ENCODE results near the gene RPL27.

RPL27 gene

DNA sequence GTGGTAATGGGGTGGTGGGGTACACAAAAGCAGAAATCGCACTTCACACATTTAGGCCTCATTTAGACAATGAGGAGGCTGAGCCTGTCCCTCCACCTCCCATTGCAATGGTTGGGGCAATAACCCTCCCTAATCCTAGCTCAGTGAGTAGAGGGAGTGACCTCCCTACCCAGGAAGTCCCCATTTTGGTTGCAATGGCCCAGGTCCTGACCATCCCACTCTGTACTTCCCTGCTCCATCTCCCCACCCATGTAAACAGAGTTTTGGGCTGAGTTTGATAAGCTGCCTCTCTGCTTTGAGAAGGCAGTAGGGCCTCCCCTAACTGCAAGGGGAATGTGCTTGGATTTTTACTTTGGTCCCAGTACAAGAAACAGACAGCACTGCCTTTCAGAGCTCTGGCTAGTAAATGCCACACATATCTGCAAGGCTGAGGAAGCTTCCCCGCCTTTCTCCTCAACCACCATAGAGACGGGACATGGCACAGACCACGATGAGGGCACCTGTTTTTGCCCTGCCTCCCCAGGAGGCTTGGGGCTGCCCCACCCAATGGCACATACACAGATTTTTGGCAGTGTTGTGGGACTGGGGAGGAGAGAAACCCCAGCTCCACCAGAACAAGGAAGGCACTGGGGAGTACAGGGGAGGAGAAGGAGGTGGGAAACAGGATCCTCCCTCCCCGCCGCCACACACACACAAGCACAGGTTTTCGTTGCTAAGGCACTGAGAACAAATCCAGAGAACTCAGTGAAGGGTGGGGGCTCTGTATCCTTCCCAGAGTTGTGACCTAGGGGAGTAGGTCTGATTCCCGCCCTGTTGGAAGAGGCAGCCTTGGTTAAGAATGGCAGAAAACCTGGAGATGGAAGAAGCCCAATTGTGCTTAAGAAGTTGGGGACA lies 16.7 kb downstream of the RPL27 start:
- Histone ChIP-seq H3K36me3 (ENCODE audit: insufficient read depth, low read length) (peaks cover 21% of the 10 kb centered on the region; the same call in 1 of the 2 replicates), H3K4me3 (ENCODE audit: low read depth, low read length) (no peak overlapping the region), H3K27ac (ENCODE audit: low read depth, low read length) (peak overlapping the region; percentile 59), H3K79me2 (ENCODE audit: control insufficient read depth, insufficient read depth, low read length, unreplicated experiment) (peaks cover 25% of the 10 kb centered on the region), H3K4me1 (ENCODE audit: control insufficient read depth, insufficient read depth, low read length, unreplicated experiment) (peaks cover 38% of the 10 kb centered on the region), H3K27me3 (ENCODE audit: insufficient read depth, low read length) (no peaks in the 10 kb centered on the region), H2AFZ (ENCODE audit: low read length, unreplicated experiment) (no peak overlapping the region)

- Histone ChIP-seq H3K27ac (ENCODE audit: low read depth, low read length) (peak overlapping the region; percentile 59), H3K36me3 (ENCODE audit: insufficient read depth, low read length) (peaks cover 23% of the 10 kb centered on the region; the same call in 1 of the 2 replicates), H3K4me1 (ENCODE audit: control insufficient read depth, insufficient read depth, low read length, unreplicated experiment) (peaks cover 42% of the 10 kb centered on the region)
Measured at GRCh38 chr17:43015579-43015978, 17.4 kb downstream of the RPL27 start.

GRCh38 chr17:43016216-43016615 lies 18.0 kb downstream of the RPL27 start:
- Histone ChIP-seq H3K36me3 (ENCODE audit: insufficient read depth, low read length) (peaks cover 19% of the 10 kb centered on the region; the same call in 1 of the 2 replicates), H3K27me3 (ENCODE audit: insufficient read depth, low read length) (no peaks in the 10 kb centered on the region), H3K4me1 (ENCODE audit: control insufficient read depth, insufficient read depth, low read length, unreplicated experiment) (peaks cover 39% of the 10 kb centered on the region), H2AFZ (ENCODE audit: low read length, unreplicated experiment) (no peak overlapping the region), H3K4me3 (ENCODE audit: low read depth, low read length) (no peak overlapping the region), H3K79me2 (ENCODE audit: control insufficient read depth, insufficient read depth, low read length, unreplicated experiment) (peaks cover 27% of the 10 kb centered on the region), H3K27ac (ENCODE audit: low read depth, low read length) (peak overlapping the region; percentile 59)

More at GRCh38 chr17:43015579-43015978, 17.4 kb downstream of the RPL27 start:
- Histone ChIP-seq H3K27me3 (ENCODE audit: insufficient read depth, low read length) (no peaks in the 10 kb centered on the region), H3K79me2 (ENCODE audit: control insufficient read depth, insufficient read depth, low read length, unreplicated experiment) (peaks cover 28% of the 10 kb centered on the region), H3K4me3 (ENCODE audit: low read depth, low read length) (no peak overlapping the region), H2AFZ (ENCODE audit: low read length, unreplicated experiment) (no peak overlapping the region)

DNA sequence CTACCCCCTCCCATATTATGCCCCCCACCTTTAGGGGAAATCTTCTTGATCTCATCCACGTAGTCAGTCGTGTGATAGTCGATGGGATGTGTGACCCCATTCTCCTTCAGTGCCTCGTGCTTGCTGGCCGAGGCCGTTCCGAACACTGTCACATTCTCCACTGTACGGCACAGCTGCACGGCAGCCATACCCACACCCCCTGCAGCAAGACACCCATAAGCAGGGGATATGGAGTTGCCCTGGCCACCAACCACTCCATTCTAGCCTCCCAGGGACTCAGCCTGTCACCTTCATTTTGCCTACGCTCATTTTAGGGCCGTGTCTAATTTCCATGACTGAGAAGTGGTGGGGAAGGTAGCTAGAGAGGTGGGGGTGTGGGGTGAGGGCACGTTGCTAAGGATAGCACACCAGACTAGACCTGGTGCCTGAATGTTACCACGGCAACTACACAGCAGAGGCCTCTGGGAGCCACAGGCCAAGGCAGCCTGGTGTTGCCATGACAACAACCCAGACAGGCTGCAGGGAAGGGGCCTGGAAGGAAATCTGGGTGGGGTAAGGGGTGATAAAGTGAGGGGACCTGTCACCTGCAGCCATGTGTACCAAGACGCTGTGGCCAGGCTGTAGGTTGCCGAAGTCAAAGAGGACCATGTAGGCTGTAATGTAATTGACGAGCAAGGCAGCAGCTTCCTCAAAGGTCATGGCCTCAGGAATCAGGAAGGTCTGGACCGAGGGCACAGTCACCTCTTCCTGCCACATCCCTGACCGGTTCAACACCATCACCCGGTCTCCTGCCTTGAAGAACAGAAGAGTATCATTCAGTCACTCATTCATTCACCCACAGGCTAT lies 20.0 kb downstream of the RPL27 start:
- peaks cover 39% of the 10 kb centered on the region for H3K4me1 ChIP-seq (ENCODE audit: control insufficient read depth, insufficient read depth, low read length, unreplicated experiment)
- peaks cover 32% of the 10 kb centered on the region for H3K79me2 ChIP-seq (ENCODE audit: control insufficient read depth, insufficient read depth, low read length, unreplicated experiment)
- peak overlapping the region; percentile 25; the same call in 1 of the 2 replicates for H3K27ac ChIP-seq (ENCODE audit: low read depth, low read length)
- no peaks in the 10 kb centered on the region for H3K27me3 ChIP-seq (ENCODE audit: insufficient read depth, low read length)
- H2AFZ ChIP-seq (ENCODE audit: low read length, unreplicated experiment): no peak overlapping the region
- H3K36me3 ChIP-seq (ENCODE audit: insufficient read depth, low read length): peaks cover 17% of the 10 kb centered on the region; the same call in 1 of the 2 replicates
- H3K4me3 ChIP-seq (ENCODE audit: low read depth, low read length): peak overlapping the region; percentile 17; the same call in 1 of the 2 replicates

DNA sequence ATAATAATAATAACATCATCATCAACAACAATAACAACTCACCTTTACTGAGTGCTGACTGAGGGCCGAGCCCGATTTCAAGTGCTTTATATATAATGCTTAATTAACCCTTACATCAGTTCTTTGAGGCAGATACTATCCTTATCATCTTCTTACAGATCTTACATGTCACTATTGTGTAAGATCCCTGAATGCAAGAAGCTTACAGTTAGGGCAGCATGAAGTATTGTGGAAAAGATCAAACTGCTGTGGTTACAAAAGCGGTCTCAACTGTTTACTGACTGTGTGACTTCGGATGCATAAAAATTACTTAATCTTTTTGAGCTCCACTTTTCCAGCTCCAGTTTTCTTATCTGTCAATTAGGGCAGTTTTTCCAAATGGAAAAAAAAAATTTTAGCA lies 20.7 kb downstream of the RPL27 start:
- H3K27ac ChIP-seq (ENCODE audit: low read depth, low read length): peak overlapping the region; percentile 25; the same call in 1 of the 2 replicates
- peaks cover 17% of the 10 kb centered on the region; the same call in 1 of the 2 replicates for H3K36me3 ChIP-seq (ENCODE audit: insufficient read depth, low read length)

DNA sequence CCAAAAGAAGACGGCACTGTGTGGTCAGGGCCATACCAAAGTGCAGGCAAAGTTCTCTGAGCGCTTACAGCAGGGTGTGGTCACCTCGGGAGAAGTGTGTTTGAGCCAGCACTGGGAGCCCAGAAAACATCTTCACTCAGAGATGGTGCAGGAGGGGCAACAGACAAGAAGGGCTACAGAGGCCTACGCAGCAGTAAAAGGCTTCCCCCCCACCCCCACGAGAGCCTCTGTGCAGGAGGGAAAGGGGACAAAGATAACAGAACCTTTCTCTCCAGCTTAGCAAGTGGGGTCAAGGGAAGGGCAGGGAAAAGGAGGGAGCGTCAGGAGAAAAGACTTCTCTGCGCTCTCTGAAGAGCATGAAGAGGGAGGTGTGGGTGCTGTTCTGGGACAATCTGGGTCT lies 21.2 kb downstream of the RPL27 start:
- H3K4me1 ChIP-seq (ENCODE audit: control insufficient read depth, insufficient read depth, low read length, unreplicated experiment): peaks cover 34% of the 10 kb centered on the region
- no peaks in the 10 kb centered on the region for H3K27me3 ChIP-seq (ENCODE audit: insufficient read depth, low read length)
- no peak overlapping the region for H2AFZ ChIP-seq (ENCODE audit: low read length, unreplicated experiment)
- peak overlapping the region; percentile 98 for H3K4me3 ChIP-seq (ENCODE audit: low read depth, low read length)
- peak overlapping the region; percentile 85; the same call in 1 of the 2 replicates for H3K27ac ChIP-seq (ENCODE audit: low read depth, low read length)
- H3K79me2 ChIP-seq (ENCODE audit: control insufficient read depth, insufficient read depth, low read length, unreplicated experiment): peaks cover 32% of the 10 kb centered on the region
- H3K36me3 ChIP-seq (ENCODE audit: insufficient read depth, low read length): peaks cover 17% of the 10 kb centered on the region; the same call in 1 of the 2 replicates

More for the DNA sequence above, 20.7 kb downstream of the RPL27 start:
- H2AFZ ChIP-seq (ENCODE audit: low read length, unreplicated experiment): no peak overlapping the region
- H3K27me3 ChIP-seq (ENCODE audit: insufficient read depth, low read length): no peaks in the 10 kb centered on the region
- peaks cover 32% of the 10 kb centered on the region for H3K79me2 ChIP-seq (ENCODE audit: control insufficient read depth, insufficient read depth, low read length, unreplicated experiment)
- H3K4me1 ChIP-seq (ENCODE audit: control insufficient read depth, insufficient read depth, low read length, unreplicated experiment): peaks cover 37% of the 10 kb centered on the region
- H3K4me3 ChIP-seq (ENCODE audit: low read depth, low read length): peak overlapping the region; percentile 17; the same call in 1 of the 2 replicates

DNA sequence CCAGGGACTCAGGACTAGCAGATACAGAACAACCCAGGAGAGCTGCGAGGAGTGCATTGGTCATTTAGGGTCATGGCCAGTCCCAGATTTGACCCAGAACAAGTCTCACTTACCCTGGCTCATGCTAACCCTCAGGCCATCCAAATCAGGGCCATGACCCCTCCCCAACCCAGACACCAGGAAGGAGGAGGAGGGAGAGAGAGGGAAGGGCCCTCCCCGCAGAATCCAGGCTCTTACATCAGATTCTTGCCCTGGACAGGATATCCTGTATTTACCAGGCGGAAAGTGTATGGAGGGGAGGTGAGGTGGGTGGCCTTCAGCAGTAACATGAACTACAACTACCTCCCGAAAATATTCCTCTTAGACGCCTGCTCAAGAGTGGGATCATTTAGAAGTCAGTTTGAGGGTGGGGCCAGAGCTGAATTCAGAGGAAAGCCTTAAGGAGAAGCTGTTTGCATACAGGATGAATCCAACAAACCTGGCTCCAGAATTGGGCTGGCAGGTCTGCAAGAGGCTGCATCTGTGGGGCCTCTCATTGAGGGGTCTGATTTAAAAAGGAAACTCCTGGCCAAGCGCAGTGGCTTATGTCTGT lies 21.9 kb downstream of the RPL27 start:
- Histone ChIP-seq H3K27ac (ENCODE audit: low read depth, low read length) (peak overlapping the region; percentile 85), H3K4me1 (ENCODE audit: control insufficient read depth, insufficient read depth, low read length, unreplicated experiment) (peaks cover 32% of the 10 kb centered on the region), H2AFZ (ENCODE audit: low read length, unreplicated experiment) (no peak overlapping the region), H3K79me2 (ENCODE audit: control insufficient read depth, insufficient read depth, low read length, unreplicated experiment) (peaks cover 32% of the 10 kb centered on the region), H3K27me3 (ENCODE audit: insufficient read depth, low read length) (no peaks in the 10 kb centered on the region), H3K36me3 (ENCODE audit: insufficient read depth, low read length) (peaks cover 17% of the 10 kb centered on the region; the same call in 1 of the 2 replicates), H3K4me3 (ENCODE audit: low read depth, low read length) (peak overlapping the region; percentile 98)

- H3K36me3 ChIP-seq (ENCODE audit: insufficient read depth, low read length): peaks cover 17% of the 10 kb centered on the region; the same call in 1 of the 2 replicates
- peak overlapping the region; percentile 73 for H2AFZ ChIP-seq (ENCODE audit: low read length, unreplicated experiment)
- peaks cover 23% of the 10 kb centered on the region for H3K4me1 ChIP-seq (ENCODE audit: control insufficient read depth, insufficient read depth, low read length, unreplicated experiment)
- H3K4me3 ChIP-seq (ENCODE audit: low read depth, low read length): peak overlapping the region; percentile 98
- no peaks in the 10 kb centered on the region; the same call in 1 of the 2 replicates for H3K27me3 ChIP-seq (ENCODE audit: insufficient read depth, low read length)
- peaks cover 32% of the 10 kb centered on the region for H3K79me2 ChIP-seq (ENCODE audit: control insufficient read depth, insufficient read depth, low read length, unreplicated experiment)
- peak overlapping the region; percentile 85 for H3K27ac ChIP-seq (ENCODE audit: low read depth, low read length)
Measured at GRCh38 chr17:43020789-43021740, 22.8 kb downstream of the RPL27 start.

DNA sequence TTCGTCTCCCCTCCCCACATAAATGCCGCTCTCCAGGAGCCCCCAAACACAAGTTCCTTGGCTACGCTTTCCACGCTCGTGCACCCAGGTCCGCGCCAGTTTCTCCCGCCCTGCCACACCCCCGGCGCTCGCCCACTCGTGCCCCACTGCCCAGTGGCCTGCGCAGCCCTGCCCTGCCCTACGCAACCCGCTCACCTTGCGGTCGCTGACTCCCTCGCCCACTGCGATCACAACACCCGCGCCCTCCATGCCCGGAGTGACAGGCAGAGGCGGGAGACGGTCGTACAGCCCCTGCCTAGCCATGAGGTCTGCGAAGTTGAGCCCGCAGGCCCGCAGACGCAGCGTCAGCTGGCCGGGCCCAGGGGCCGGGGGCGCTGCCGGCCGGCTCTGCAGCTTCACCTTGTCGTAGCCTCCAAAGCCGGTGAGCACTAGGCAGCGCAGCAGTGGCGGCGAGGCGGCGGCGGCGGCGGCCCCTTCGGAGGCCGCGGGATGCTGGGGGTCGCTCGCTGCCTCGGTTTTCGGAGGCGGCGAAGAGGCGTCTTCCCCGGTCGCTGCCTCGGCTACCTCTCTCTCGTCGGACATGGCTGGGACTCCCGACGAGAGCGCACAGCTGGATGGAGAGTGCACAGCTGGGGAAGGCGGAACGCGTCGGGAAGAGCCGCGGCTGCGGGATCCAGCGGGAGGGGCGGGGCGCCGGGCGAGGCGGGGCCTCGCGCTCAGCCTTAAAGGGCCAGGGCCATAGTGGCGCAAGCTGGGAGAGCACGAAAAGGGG lies 23.7 kb downstream of the RPL27 start, which contains the start of gene VAT1:
Gene VAT1, minus strand, starts transcription at position 645 of the 772 bp plus-strand sequence. Its CDS starts 63 bp downstream, at position 582.
- Histone ChIP-seq H3K79me2 (ENCODE audit: control insufficient read depth, insufficient read depth, low read length, unreplicated experiment) (peaks cover 32% of the 10 kb centered on the region), H3K27ac (ENCODE audit: low read depth, low read length) (peak within 1 kb of the TSS; percentile 85), H3K4me1 (ENCODE audit: control insufficient read depth, insufficient read depth, low read length, unreplicated experiment) (peaks cover 18% of the 10 kb centered on the region), H3K4me3 (ENCODE audit: low read depth, low read length) (peak within 1 kb of the TSS; percentile 98), H3K36me3 (ENCODE audit: insufficient read depth, low read length) (peaks cover 17% of the 10 kb centered on the region; the same call in 1 of the 2 replicates), H2AFZ (ENCODE audit: low read length, unreplicated experiment) (peak within 1 kb of the TSS; percentile 73), H3K27me3 (ENCODE audit: insufficient read depth, low read length) (no peaks in the 10 kb centered on the region; the same call in 1 of the 2 replicates)

All from ACC112 (cell line).